Measurements from ENCODE around the gene EHMT2. TPM values are rescaled to one million over a fixed set of nuclear protein-coding genes. Genes with fewer than 3 reads are reported as not detected.
A peak's percentile ranks its signal among the peaks of the same experiment; 100 is the strongest.

EHMT2 gene
- total and polyA plus RNA-seq, 2 of the 13 experiments (the other 11 are each of a cell fraction or from before 2014, with no cell fraction given) = 55.2 to 69.2 TPM

GRCh38 chr6:31886541-31886991, 10.9 kb downstream of the EHMT2 start:
- H3K36me3 ChIP-seq (replicated peaks in 1 of 2; ENCODE audit: control insufficient read depth in 1 of 2, insufficient read depth in 2 of 2, low read length in 2 of 2) = peaks cover 56 to 86% of the 10 kb centered on the region in 2 experiments
- H3K4me3 ChIP-seq (replicated peaks in 1 of 3; ENCODE audit: insufficient read depth in 1 of 3, low read depth in 2 of 3, low read length in 3 of 3) = no peak overlapping the region
- DNase-seq (ENCODE audit: low spot score) (no peak), FAIRE-seq (no peak), ATAC-seq (no peak)
- H3K79me2 ChIP-seq (ENCODE audit: insufficient read depth, low read length) = no peaks in the 10 kb centered on the region
- intact Hi-C loops (cut with micrococcal nuclease; ENCODE audit: unreplicated experiment) = no loop called here
- no TSS peak for BruUV-seq (replicated peaks)
- no peak overlapping the region for H3K27ac ChIP-seq (ENCODE audit: extremely low read length, insufficient read depth, low read length)
- H2AFZ ChIP-seq (ENCODE audit: low read length) = no peak overlapping the region
- H3K9ac ChIP-seq (ENCODE audit: insufficient read depth, low read depth, low read length) = no peak overlapping the region
- H3K9me3 ChIP-seq (ENCODE audit: low read length) = no peaks in the 10 kb centered on the region
- no peaks in the 10 kb centered on the region for H3K4me1 ChIP-seq (ENCODE audit: insufficient read depth, low read length)
- 100% methylated on average over 12 of the region's 18 CpGs for WGBS (ENCODE audit: low lambda C conversion rate)
- H3K27me3 ChIP-seq (ENCODE audit: control insufficient read depth in 1 of 2, insufficient read depth in 2 of 2, low read length in 2 of 2) = no peaks in the 10 kb centered on the region
- in situ Hi-C loops (cut with HindIII; ENCODE audit: extremely low pct_ligation_motif_present, low pct_unique_long_range_greater_than_20kb) = no loop called here
- ChIA-PET CTCF (ENCODE audit: low intra/inter-chr PET ratio, low total read pairs) (no interaction called here), POLR2A (no interaction called here)
- H3K4me2 ChIP-seq (ENCODE audit: low read depth, low read length) = no peak overlapping the region
- peak; percentile 63 for TF ChIP-seq RBFOX2 (IDR thresholded peaks at IDR 0.05; ENCODE audit: low read depth, low read length)
- no peak for TF ChIP-seq EED (CRISPR knock-in tag; IDR thresholded peaks at IDR 0.05)
- 0 out of 2 replicates have a peak, but pooled peaks have one; percentile 29 for TF ChIP-seq HNRNPL (IDR thresholded peaks at IDR 0.05; ENCODE audit: low read depth, low read length)
- TF ChIP-seq AGO2 (optimal IDR thresholded peaks at IDR 0.05; ENCODE audit: low read depth, low read length) = peak; percentile 91
- TF ChIP-seq IRX3 (CRISPR knock-in tag; IDR thresholded peaks at IDR 0.05; ENCODE audit: borderline replicate concordance, low read depth) = no peak
- TF ChIP-seq ZBTB49 (CRISPR knock-in tag; IDR thresholded peaks at IDR 0.05; ENCODE audit: borderline replicate concordance) = no peak
- TF ChIP-seq NPAS2 (CRISPR knock-in tag; IDR thresholded peaks at IDR 0.05; ENCODE audit: borderline replicate concordance) = no peak
- H4K20me1 ChIP-seq (ENCODE audit: insufficient read depth, low read length) = no peaks in the 10 kb centered on the region

Measured in HepG2 (cell line).